Retinal pigment epithelial cell (primary cell): Measurements from ENCODE around the gene AJM1.
"Not testable (repeated sequence)": the region's sequence is repeated elsewhere in the genome, so short reads cannot be mapped to it uniquely, and the experiment has no call there.

ENCODE experiments used
- DNase-seq: peaks from one replicate; pipeline ENCODE4 v3.0.0-alpha.2; 2010; ENCODE audit warnings: low read depth
- H3K4me3 ChIP-seq: 2 replicates; pipeline ENCODE4 v1.5.1; 2011; ENCODE audit warnings: mild to moderate bottlenecking, low read length, control low read depth, moderate library complexity
- TF ChIP-seq, protein P1 (sequence below): conservative IDR thresholded peaks from 2 replicates; pipeline ENCODE4 v1.5.1; 2011; ENCODE audit warnings: low read depth, low read length, control low read depth, inconsistent platforms

Gene AJM1

GRCh38 chr9:136842380-136842948 is at the start of gene AJM1:
Gene AJM1, plus strand, starts transcription at chr9:136842478. Its CDS starts 1,937 bp downstream, at chr9:136844415.
- peak within 1 kb of the TSS; percentile 37 for H3K4me3 ChIP-seq
- DNase-seq = not testable (repeated sequence)
- TF ChIP-seq, protein P1, sequence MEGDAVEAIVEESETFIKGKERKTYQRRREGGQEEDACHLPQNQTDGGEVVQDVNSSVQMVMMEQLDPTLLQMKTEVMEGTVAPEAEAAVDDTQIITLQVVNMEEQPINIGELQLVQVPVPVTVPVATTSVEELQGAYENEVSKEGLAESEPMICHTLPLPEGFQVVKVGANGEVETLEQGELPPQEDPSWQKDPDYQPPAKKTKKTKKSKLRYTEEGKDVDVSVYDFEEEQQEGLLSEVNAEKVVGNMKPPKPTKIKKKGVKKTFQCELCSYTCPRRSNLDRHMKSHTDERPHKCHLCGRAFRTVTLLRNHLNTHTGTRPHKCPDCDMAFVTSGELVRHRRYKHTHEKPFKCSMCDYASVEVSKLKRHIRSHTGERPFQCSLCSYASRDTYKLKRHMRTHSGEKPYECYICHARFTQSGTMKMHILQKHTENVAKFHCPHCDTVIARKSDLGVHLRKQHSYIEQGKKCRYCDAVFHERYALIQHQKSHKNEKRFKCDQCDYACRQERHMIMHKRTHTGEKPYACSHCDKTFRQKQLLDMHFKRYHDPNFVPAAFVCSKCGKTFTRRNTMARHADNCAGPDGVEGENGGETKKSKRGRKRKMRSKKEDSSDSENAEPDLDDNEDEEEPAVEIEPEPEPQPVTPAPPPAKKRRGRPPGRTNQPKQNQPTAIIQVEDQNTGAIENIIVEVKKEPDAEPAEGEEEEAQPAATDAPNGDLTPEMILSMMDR = peak; percentile 84

DNA sequence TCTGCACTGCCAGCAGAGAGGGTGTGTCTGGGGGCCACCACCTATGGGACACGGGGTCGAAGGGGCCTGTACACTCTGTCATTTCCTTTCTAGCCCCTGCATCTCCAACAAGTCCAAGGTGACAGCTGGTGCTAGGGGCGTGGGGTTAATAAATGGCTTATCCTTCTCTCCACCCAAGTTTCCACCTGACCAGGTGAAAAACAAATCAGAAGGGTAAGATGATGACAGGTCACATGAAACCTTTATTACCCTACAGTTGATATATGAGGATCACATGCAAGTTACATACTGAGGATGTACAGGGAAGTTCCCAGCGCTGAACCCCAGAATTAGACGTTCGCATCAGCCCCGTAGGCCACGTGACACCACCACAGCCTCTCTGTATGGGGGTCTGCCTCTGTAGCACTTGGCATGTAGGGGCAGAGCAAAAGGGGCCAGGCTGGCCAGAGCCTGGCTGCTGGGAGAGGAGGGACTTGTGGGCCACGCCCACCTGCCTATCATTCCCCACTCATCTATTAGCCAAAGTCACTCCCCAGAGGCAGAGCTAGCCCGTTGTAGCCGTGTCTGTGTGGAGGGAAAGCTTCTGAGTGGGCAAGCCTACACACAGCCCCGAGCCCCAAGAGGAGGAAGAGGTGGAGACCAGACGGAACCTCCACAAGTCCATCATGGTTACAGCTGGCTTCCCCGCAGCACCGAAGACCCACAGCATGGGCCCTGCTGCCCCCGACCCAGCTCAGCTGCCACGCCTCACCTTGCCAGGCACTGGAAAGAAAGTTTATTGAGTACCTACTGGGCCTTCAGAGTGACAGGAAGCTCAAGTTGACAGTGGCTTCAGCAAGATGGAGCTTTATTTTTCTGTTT is 49.0 kb upstream of the AJM1 start:
- TF ChIP-seq, protein P1 = no peak
- H3K4me3 ChIP-seq = no peak overlapping the region
- no peak for DNase-seq

DNA sequence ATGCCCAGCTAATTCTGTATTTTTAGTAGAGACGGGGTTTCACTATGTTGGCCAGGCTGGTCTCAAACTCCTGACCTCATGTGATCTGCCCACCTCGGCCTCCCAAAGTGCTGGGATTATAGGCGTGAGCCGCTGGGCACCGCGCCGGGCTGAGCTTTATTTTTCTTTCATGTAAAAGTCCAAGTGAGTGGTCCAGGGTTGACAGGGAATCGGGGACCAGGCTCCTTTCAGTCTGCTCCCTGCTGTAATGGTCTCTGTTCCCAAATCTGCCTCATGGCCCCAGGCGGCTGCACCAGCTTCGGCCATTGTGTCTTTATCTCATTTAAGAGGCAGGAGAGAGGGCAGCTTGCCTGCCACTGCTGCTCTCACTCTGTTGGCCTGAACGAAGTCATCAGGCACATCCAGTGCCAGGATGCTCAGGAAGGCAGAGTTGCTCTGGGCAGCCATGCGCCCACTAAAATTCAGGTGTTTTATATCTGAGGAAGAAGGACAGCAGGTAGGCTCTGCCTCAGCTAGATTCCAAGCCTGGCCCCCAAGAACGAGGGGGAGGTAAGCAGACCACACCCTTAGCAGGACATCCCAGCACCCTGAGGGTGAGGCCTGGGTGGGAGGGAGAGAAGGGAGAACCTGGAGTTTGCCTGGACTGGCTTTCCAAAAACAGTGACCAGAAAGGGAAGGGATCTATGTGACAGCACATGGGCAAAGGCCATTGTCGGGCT is 47.8 kb upstream of the AJM1 start:
- no peak overlapping the region for H3K4me3 ChIP-seq
- TF ChIP-seq, protein P1 = no peak
- DNase-seq = no peak

- TF ChIP-seq, protein P1 = no peak
- DNase-seq = no peak
- H3K4me3 ChIP-seq = no peak overlapping the region
These were observed 47.3 kb upstream of the AJM1 start for GRCh38 chr9:136795000-136795348.

GRCh38 chr9:136796238-136796774 is 46.0 kb upstream of the AJM1 start, which contains the start of gene CCDC183:
Gene CCDC183, plus strand, starts transcription at chr9:136796338. Its CDS starts 60 bp downstream, at chr9:136796398.
- no peak within 1 kb of the TSS for H3K4me3 ChIP-seq
- no peak for DNase-seq
- TF ChIP-seq, protein P1 = no peak

DNA sequence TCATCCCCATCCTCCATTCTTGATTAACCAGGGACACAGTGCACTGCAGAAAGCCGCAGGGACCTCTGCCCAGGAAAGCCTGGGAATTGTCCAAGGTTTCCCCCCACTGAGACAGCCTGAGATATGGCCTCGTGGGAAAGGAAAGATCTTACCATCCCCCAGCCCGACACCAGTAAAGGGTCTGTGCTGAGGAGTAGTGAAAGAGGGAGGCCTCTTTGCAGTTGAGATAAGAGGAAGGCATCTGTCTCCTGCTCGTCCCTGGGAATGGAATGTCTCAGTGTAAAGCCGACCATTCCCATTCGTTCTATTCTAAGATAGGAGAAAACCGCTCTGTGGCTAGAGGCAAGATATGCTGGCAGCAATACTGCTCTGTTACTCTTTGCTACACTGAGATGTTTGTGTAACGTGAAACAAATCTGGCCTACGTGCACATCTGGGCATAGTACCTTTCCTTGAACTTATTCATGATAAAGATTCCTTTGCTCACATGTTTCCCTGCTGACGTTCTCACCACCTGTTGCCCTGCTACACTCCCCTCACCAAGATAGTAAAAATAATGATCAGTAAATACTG is 45.4 kb upstream of the AJM1 start:
- DNase-seq, H3K4me3 ChIP-seq: not testable (repeated sequence)

DNA sequence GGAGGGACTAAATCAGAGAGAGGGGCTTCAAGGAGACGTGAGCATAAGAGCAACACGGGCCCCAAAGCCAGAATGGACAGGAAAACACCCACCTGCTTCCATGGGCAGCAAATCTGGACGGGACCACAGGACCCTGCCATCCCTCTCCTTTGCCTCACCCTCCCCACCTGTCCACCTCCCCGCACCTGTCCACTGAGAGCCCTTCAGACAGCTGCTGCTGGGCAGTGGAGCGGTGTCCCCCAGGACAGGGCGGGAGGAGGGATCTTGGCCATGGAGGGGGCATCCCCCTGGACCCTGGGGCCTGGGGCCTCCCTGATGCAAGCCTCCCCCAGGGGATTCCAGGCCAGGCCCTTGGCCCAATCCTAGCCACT is 43.6 kb upstream of the AJM1 start:
- TF ChIP-seq, protein P1 = no peak
- no peak for DNase-seq
- H3K4me3 ChIP-seq = no peak overlapping the region
